Measurements from ENCODE around the gene PLCB1.

The PLCB1 gene

GRCh38 chr20:8803941-8804340 is 671.9 kb downstream of the PLCB1 start:
- H3K27ac ChIP-seq (replicated peaks; ENCODE audit: low read length) = no peak overlapping the region
- H3K14ac ChIP-seq (ENCODE audit: low read length) = no peak overlapping the region
- H3K27me3 ChIP-seq (ENCODE audit: control insufficient read depth in 3 of 3, insufficient read depth in 3 of 3, low read depth in 1 of 3, low read length in 3 of 3) = no peaks in the 10 kb centered on the region
- no peak overlapping the region for H4K91ac ChIP-seq (ENCODE audit: low read depth, low read length, poor library complexity)
- H2AFZ ChIP-seq (ENCODE audit: low read length) = no peak overlapping the region
- no peak overlapping the region for H2AK5ac ChIP-seq (ENCODE audit: low read depth, low read length)
- H4K8ac ChIP-seq (ENCODE audit: low read depth, low read length) = no peak overlapping the region
- H3K4ac ChIP-seq (ENCODE audit: low read length) = no peak overlapping the region
- no peak overlapping the region for H3K9ac ChIP-seq (ENCODE audit: low read depth, low read length, poor library complexity)
- no peaks in the 10 kb centered on the region for H3K4me1 ChIP-seq (ENCODE audit: control insufficient read depth in 2 of 2, insufficient read depth in 1 of 2, low read depth in 1 of 2, low read length in 2 of 2)
- DNase-seq (ENCODE audit: low spot score) = no peak
- no peak overlapping the region for H2BK120ac ChIP-seq (ENCODE audit: low read depth, low read length)
- H3K79me1 ChIP-seq (ENCODE audit: low read depth, low read length) = no peaks in the 10 kb centered on the region
- no CpG with 5 or more reads among the region's 6 CpGs for WGBS, 2 donors (ENCODE audit: extremely low coverage in 2 of 2, insufficient read length in 2 of 2, insufficient replicate concordance in 1 of 2)
- H3K18ac ChIP-seq (ENCODE audit: low read length) = no peak overlapping the region
- H3K4me2 ChIP-seq (ENCODE audit: insufficient read depth, low read length, poor library complexity, severe bottlenecking) = no peak overlapping the region
- H3K4me3 ChIP-seq (ENCODE audit: low read length in 2 of 2) = no peak overlapping the region
- no peaks in the 10 kb centered on the region for H3K9me3 ChIP-seq (replicated peaks in 1 of 2; ENCODE audit: control insufficient read depth in 2 of 2, insufficient read depth in 1 of 2, low read depth in 1 of 2, low read length in 2 of 2)
- H2BK15ac ChIP-seq (ENCODE audit: low read length) = no peak overlapping the region
- H3K36me3 ChIP-seq (replicated peaks in 1 of 2; ENCODE audit: control insufficient read depth in 2 of 2, insufficient read depth in 2 of 2, low read length in 2 of 2) = no peaks in the 10 kb centered on the region
- no peak overlapping the region for H2BK5ac ChIP-seq (ENCODE audit: low read length)
- no peak overlapping the region for H2BK12ac ChIP-seq (ENCODE audit: low read length)
- no peak overlapping the region for H3K23ac ChIP-seq (ENCODE audit: low read depth, low read length, poor library complexity)

GRCh38 chr20:8805737-8806442 is 673.8 kb downstream of the PLCB1 start:
- Histone ChIP-seq H3K9ac (ENCODE audit: low read depth, low read length, poor library complexity) (no peak overlapping the region), H2BK120ac (ENCODE audit: low read depth, low read length) (no peak overlapping the region), H3K79me1 (ENCODE audit: low read depth, low read length) (no peaks in the 10 kb centered on the region), H3K23ac (ENCODE audit: low read depth, low read length, poor library complexity) (no peak overlapping the region), H3K4me2 (ENCODE audit: insufficient read depth, low read length, poor library complexity, severe bottlenecking) (no peak overlapping the region), H3K4me3 (ENCODE audit: low read length in 2 of 2) (no peak overlapping the region), H3K27ac (replicated peaks; ENCODE audit: low read length) (no peak overlapping the region), H2BK15ac (ENCODE audit: low read length) (no peak overlapping the region), H3K9me3 (replicated peaks in 1 of 2; ENCODE audit: control insufficient read depth in 2 of 2, insufficient read depth in 1 of 2, low read depth in 1 of 2, low read length in 2 of 2) (no peaks in the 10 kb centered on the region), H3K36me3 (replicated peaks in 1 of 2; ENCODE audit: control insufficient read depth in 2 of 2, insufficient read depth in 2 of 2, low read length in 2 of 2) (no peaks in the 10 kb centered on the region), H2BK5ac (ENCODE audit: low read length) (no peak overlapping the region), H4K91ac (ENCODE audit: low read depth, low read length, poor library complexity) (no peak overlapping the region), H3K14ac (ENCODE audit: low read length) (no peak overlapping the region), H3K4ac (ENCODE audit: low read length) (no peak overlapping the region), H3K27me3 (ENCODE audit: control insufficient read depth in 3 of 3, insufficient read depth in 3 of 3, low read depth in 1 of 3, low read length in 3 of 3) (no peaks in the 10 kb centered on the region), H2AFZ (ENCODE audit: low read length) (no peak overlapping the region), H3K18ac (ENCODE audit: low read length) (no peak overlapping the region), H4K8ac (ENCODE audit: low read depth, low read length) (no peak overlapping the region), H2BK12ac (ENCODE audit: low read length) (no peak overlapping the region), H3K4me1 (ENCODE audit: control insufficient read depth in 2 of 2, insufficient read depth in 1 of 2, low read depth in 1 of 2, low read length in 2 of 2) (no peaks in the 10 kb centered on the region), H2AK5ac (ENCODE audit: low read depth, low read length) (no peak overlapping the region)
- no CpG with 5 or more reads among the region's 6 CpGs for WGBS, 2 donors (ENCODE audit: extremely low coverage in 2 of 2, insufficient read length in 2 of 2, insufficient replicate concordance in 1 of 2)
- no peak for DNase-seq (ENCODE audit: low spot score)

- H3K79me1 ChIP-seq (ENCODE audit: low read depth, low read length) = no peaks in the 10 kb centered on the region
- no peak overlapping the region for H4K8ac ChIP-seq (ENCODE audit: low read depth, low read length)
- H3K4ac ChIP-seq (ENCODE audit: low read length) = no peak overlapping the region
- H4K91ac ChIP-seq (ENCODE audit: low read depth, low read length, poor library complexity) = no peak overlapping the region
- no peak overlapping the region for H3K4me3 ChIP-seq (ENCODE audit: low read length in 2 of 2)
- H3K9me3 ChIP-seq (replicated peaks in 1 of 2; ENCODE audit: control insufficient read depth in 2 of 2, insufficient read depth in 1 of 2, low read depth in 1 of 2, low read length in 2 of 2) = no peaks in the 10 kb centered on the region
- H3K18ac ChIP-seq (ENCODE audit: low read length) = no peak overlapping the region
- WGBS, 2 donors (ENCODE audit: extremely low coverage in 2 of 2, insufficient read length in 2 of 2, insufficient replicate concordance in 1 of 2) = no CpG with 5 or more reads among the region's 4 CpGs
- no peak overlapping the region for H3K23ac ChIP-seq (ENCODE audit: low read depth, low read length, poor library complexity)
- no peak overlapping the region for H2AK5ac ChIP-seq (ENCODE audit: low read depth, low read length)
- H3K4me1 ChIP-seq (ENCODE audit: control insufficient read depth in 2 of 2, insufficient read depth in 1 of 2, low read depth in 1 of 2, low read length in 2 of 2) = no peaks in the 10 kb centered on the region
- no peak overlapping the region for H3K9ac ChIP-seq (ENCODE audit: low read depth, low read length, poor library complexity)
- no peak overlapping the region for H2BK120ac ChIP-seq (ENCODE audit: low read depth, low read length)
- H3K14ac ChIP-seq (ENCODE audit: low read length) = no peak overlapping the region
- no peak overlapping the region for H2AFZ ChIP-seq (ENCODE audit: low read length)
- H3K4me2 ChIP-seq (ENCODE audit: insufficient read depth, low read length, poor library complexity, severe bottlenecking) = no peak overlapping the region
- no peak overlapping the region for H2BK5ac ChIP-seq (ENCODE audit: low read length)
- no peaks in the 10 kb centered on the region for H3K27me3 ChIP-seq (ENCODE audit: control insufficient read depth in 3 of 3, insufficient read depth in 3 of 3, low read depth in 1 of 3, low read length in 3 of 3)
- no peak overlapping the region for H2BK15ac ChIP-seq (ENCODE audit: low read length)
- H3K27ac ChIP-seq (replicated peaks; ENCODE audit: low read length) = no peak overlapping the region
- H3K36me3 ChIP-seq (replicated peaks in 1 of 2; ENCODE audit: control insufficient read depth in 2 of 2, insufficient read depth in 2 of 2, low read length in 2 of 2) = no peaks in the 10 kb centered on the region
- no peak for DNase-seq (ENCODE audit: low spot score)
- no peak overlapping the region for H2BK12ac ChIP-seq (ENCODE audit: low read length)
Observed at GRCh38 chr20:8807480-8808201, 675.6 kb downstream of the PLCB1 start.

GRCh38 chr20:8808202-8808535 is 676.1 kb downstream of the PLCB1 start:
- no peak overlapping the region for H3K9ac ChIP-seq (ENCODE audit: low read depth, low read length, poor library complexity)
- H3K27ac ChIP-seq (replicated peaks; ENCODE audit: low read length) = no peak overlapping the region
- H3K4me1 ChIP-seq (ENCODE audit: control insufficient read depth in 2 of 2, insufficient read depth in 1 of 2, low read depth in 1 of 2, low read length in 2 of 2) = no peaks in the 10 kb centered on the region
- no peak overlapping the region for H3K14ac ChIP-seq (ENCODE audit: low read length)
- no peak overlapping the region for H3K4me2 ChIP-seq (ENCODE audit: insufficient read depth, low read length, poor library complexity, severe bottlenecking)
- no peak overlapping the region for H3K23ac ChIP-seq (ENCODE audit: low read depth, low read length, poor library complexity)
- no peak overlapping the region for H4K8ac ChIP-seq (ENCODE audit: low read depth, low read length)
- H3K79me1 ChIP-seq (ENCODE audit: low read depth, low read length) = no peaks in the 10 kb centered on the region
- H3K36me3 ChIP-seq (replicated peaks in 1 of 2; ENCODE audit: control insufficient read depth in 2 of 2, insufficient read depth in 2 of 2, low read length in 2 of 2) = no peaks in the 10 kb centered on the region
- H3K18ac ChIP-seq (ENCODE audit: low read length) = no peak overlapping the region
- no peak overlapping the region for H2BK12ac ChIP-seq (ENCODE audit: low read length)
- no peak overlapping the region for H2AK5ac ChIP-seq (ENCODE audit: low read depth, low read length)
- no peak overlapping the region for H3K4me3 ChIP-seq (ENCODE audit: low read length in 2 of 2)
- no peak overlapping the region for H2AFZ ChIP-seq (ENCODE audit: low read length)
- no peak overlapping the region for H2BK120ac ChIP-seq (ENCODE audit: low read depth, low read length)
- no peak overlapping the region for H4K91ac ChIP-seq (ENCODE audit: low read depth, low read length, poor library complexity)
- DNase-seq (ENCODE audit: low spot score) = no peak
- H2BK5ac ChIP-seq (ENCODE audit: low read length) = no peak overlapping the region
- H3K4ac ChIP-seq (ENCODE audit: low read length) = no peak overlapping the region
- H2BK15ac ChIP-seq (ENCODE audit: low read length) = no peak overlapping the region
- no CpG with 5 or more reads among the region's 5 CpGs for WGBS, 2 donors (ENCODE audit: extremely low coverage in 2 of 2, insufficient read length in 2 of 2, insufficient replicate concordance in 1 of 2)
- H3K27me3 ChIP-seq (ENCODE audit: control insufficient read depth in 3 of 3, insufficient read depth in 3 of 3, low read depth in 1 of 3, low read length in 3 of 3) = no peaks in the 10 kb centered on the region
- no peaks in the 10 kb centered on the region for H3K9me3 ChIP-seq (replicated peaks in 1 of 2; ENCODE audit: control insufficient read depth in 2 of 2, insufficient read depth in 1 of 2, low read depth in 1 of 2, low read length in 2 of 2)

All from neuronal stem cell (in vitro differentiated cells).